OCI-LY3 (cell line): ENCODE measurements around the gene TMA7.

Source experiments
- H2AFZ ChIP-seq: fragments of 200-600, 300-600 bp; shearing (Covaris generic); 2 replicates; pipeline ENCODE4 v1.6.0; 2014; ENCODE audit warnings: antibody characterized with exemption, low read depth, low read length
- H3K27ac ChIP-seq: fragments of 200-600, 300-600 bp; sonication (generic); 2 replicates; pipeline ENCODE4 v1.5.1; 2014; ENCODE audit warnings: mild to moderate bottlenecking, low read length, moderate library complexity, mixed read lengths
- H3K27me3 ChIP-seq: fragments of 200-600, 300-600 bp; sonication (generic); 2 replicates; pipeline ENCODE4 v1.6.1; 2014; ENCODE audit warnings: low read depth, low read length, mixed read lengths
- H3K36me3 ChIP-seq: fragments of 200-600, 300-600 bp; sonication (generic); replicated peaks from 2 replicates; pipeline ENCODE3; 2014; ENCODE audit warnings: low read depth, low read length, mixed read lengths
- H3K4me1 ChIP-seq: fragments of 300-600, 200-600 bp; sonication (generic); 2 replicates; pipeline ENCODE4 v1.6.1; 2014; ENCODE audit warnings: low read length, mixed read lengths
- H3K4me2 ChIP-seq: fragments of 200-600, 300-600 bp; sonication (generic); 2 replicates; pipeline ENCODE4 v1.6.1; 2014; ENCODE audit warnings: low read length, mixed read lengths
- H3K4me3 ChIP-seq: fragments of 300-600, 200-600 bp; sonication (generic); 2 replicates; pipeline ENCODE4 v1.5.1; 2014; ENCODE audit warnings: antibody characterized with exemption, mild to moderate bottlenecking, low read length, moderate library complexity
- H3K79me2 ChIP-seq: fragments of 300-600, 200-600 bp; shearing (Covaris generic); 2 replicates; pipeline ENCODE4 v1.6.1; 2014; ENCODE audit warnings: mild to moderate bottlenecking, low read length, mixed read lengths
- H3K9ac ChIP-seq: fragments of 300-600, 200-600 bp; shearing (Covaris generic); 2 replicates; pipeline ENCODE4 v1.6.0; 2014; ENCODE audit warnings: mild to moderate bottlenecking, low read length, moderate library complexity
- H3K9me3 ChIP-seq: fragments of 200-600, 300-600 bp; shearing (Covaris generic); 2 replicates; pipeline ENCODE4 v1.6.1; 2014; ENCODE audit warnings: low read length, mixed read lengths; ENCODE audit not compliant: insufficient read depth
- H4K20me1 ChIP-seq: fragments of 200-600, 300-600 bp; sonication (generic); 2 replicates; pipeline ENCODE4 v1.6.1; 2016; ENCODE audit warnings: low read length, mixed read lengths; ENCODE audit not compliant: insufficient read depth
- EZH2phosphoT487 ChIP-seq: fragments of 200-600 bp; shearing (Covaris generic); IDR thresholded peaks from 2 replicates; pipeline ENCODE4 v1.6.1; 2018; ENCODE audit warnings: antibody characterized with exemption, mixed run types, low read depth
- TF ChIP-seq, protein P1 (sequence below): fragments of 200-600, 300-600 bp; sonication (generic); IDR thresholded peaks from 2 replicates; pipeline ENCODE4 v1.5.1; 2014; ENCODE audit warnings: antibody characterized with exemption, low read length, low read depth

Gene TMA7

DNA sequence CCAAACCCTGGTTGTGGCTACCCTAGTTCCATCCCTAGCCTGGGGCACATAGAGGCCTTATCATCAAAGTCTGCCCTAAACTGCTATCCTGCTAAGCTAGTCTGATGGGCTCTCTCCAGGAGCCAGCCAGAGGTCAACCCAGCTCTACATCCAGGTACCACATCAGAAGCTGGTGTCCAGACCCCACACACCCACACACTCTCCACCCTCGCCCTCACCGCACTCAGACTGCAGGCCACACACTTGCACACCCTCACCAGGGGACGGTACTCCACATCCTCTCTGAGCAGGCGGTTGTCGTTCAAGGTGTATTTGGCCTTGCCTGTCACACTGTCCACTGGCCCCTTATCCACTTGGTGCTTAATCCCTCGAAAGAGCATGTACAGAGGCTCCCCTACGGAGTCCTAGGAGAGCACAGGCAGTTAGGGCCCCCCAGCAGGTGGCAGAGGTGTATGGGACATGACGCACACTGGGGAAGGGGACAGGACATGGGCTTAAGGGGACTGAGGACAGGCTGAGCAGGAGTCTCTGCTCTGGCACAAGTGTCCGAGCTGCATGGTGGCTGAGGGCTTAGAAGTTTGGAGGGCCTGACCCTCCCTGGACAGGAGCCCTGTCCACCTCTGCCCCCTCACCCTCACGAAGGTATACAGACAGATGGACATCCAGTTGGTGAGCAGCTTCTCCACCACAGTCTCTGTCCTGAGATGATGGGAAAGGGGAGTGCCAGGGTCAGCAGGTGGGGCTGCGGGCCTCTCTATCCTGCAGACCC lies 28.3 kb upstream of the TMA7 start:
- no peak overlapping the region for H3K4me3 ChIP-seq
- H2AFZ ChIP-seq, result no peak overlapping the region
- H3K36me3 ChIP-seq, result peaks cover 4% of the 10 kb centered on the region
- H3K27ac ChIP-seq, result no peak overlapping the region
- no peaks in the 10 kb centered on the region for H4K20me1 ChIP-seq
- H3K9me3 ChIP-seq, result no peaks in the 10 kb centered on the region
- no peak for TF ChIP-seq EZH2phosphoT487
- TF ChIP-seq, protein P1, sequence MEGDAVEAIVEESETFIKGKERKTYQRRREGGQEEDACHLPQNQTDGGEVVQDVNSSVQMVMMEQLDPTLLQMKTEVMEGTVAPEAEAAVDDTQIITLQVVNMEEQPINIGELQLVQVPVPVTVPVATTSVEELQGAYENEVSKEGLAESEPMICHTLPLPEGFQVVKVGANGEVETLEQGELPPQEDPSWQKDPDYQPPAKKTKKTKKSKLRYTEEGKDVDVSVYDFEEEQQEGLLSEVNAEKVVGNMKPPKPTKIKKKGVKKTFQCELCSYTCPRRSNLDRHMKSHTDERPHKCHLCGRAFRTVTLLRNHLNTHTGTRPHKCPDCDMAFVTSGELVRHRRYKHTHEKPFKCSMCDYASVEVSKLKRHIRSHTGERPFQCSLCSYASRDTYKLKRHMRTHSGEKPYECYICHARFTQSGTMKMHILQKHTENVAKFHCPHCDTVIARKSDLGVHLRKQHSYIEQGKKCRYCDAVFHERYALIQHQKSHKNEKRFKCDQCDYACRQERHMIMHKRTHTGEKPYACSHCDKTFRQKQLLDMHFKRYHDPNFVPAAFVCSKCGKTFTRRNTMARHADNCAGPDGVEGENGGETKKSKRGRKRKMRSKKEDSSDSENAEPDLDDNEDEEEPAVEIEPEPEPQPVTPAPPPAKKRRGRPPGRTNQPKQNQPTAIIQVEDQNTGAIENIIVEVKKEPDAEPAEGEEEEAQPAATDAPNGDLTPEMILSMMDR, result no peak
- H3K79me2 ChIP-seq, result no peaks in the 10 kb centered on the region
- no peak overlapping the region for H3K4me2 ChIP-seq
- H3K9ac ChIP-seq, result no peak overlapping the region
- H3K4me1 ChIP-seq, result no peaks in the 10 kb centered on the region
- H3K27me3 ChIP-seq, result no peaks in the 10 kb centered on the region

- Histone ChIP-seq H3K79me2 (no peaks in the 10 kb centered on the region), H3K36me3 (peaks cover 4% of the 10 kb centered on the region), H2AFZ (no peak overlapping the region), H3K4me3 (no peak overlapping the region), H3K27ac (no peak overlapping the region), H4K20me1 (no peaks in the 10 kb centered on the region), H3K9me3 (no peaks in the 10 kb centered on the region), H3K27me3 (no peaks in the 10 kb centered on the region), H3K4me1 (no peaks in the 10 kb centered on the region), H3K9ac (no peak overlapping the region), H3K4me2 (no peak overlapping the region)
- TF ChIP-seq, protein P1, result no peak
- no peak for TF ChIP-seq EZH2phosphoT487
Observed at GRCh38 chr3:48412375-48413001, 27.6 kb upstream of the TMA7 start.

GRCh38 chr3:48413086-48413485 lies 27.0 kb upstream of the TMA7 start:
- H3K4me3 ChIP-seq, result no peak overlapping the region
- no peak overlapping the region for H3K27ac ChIP-seq
- no peaks in the 10 kb centered on the region for H3K4me1 ChIP-seq
- no peak overlapping the region for H2AFZ ChIP-seq
- no peaks in the 10 kb centered on the region for H3K9me3 ChIP-seq
- no peaks in the 10 kb centered on the region for H3K27me3 ChIP-seq
- no peak overlapping the region for H3K9ac ChIP-seq
- peaks cover 4% of the 10 kb centered on the region for H3K36me3 ChIP-seq
- H3K79me2 ChIP-seq, result no peaks in the 10 kb centered on the region
- no peak overlapping the region for H3K4me2 ChIP-seq
- TF ChIP-seq, protein P1, result no peak
- TF ChIP-seq EZH2phosphoT487, result no peak
- H4K20me1 ChIP-seq, result no peaks in the 10 kb centered on the region

GRCh38 chr3:48413611-48414010 lies 26.4 kb upstream of the TMA7 start:
- no peak overlapping the region for H3K4me3 ChIP-seq

More at GRCh38 chr3:48413611-48414010, 26.4 kb upstream of the TMA7 start:
- H3K4me1 ChIP-seq, result no peaks in the 10 kb centered on the region
- H3K9me3 ChIP-seq, result no peaks in the 10 kb centered on the region
- H3K27me3 ChIP-seq, result no peaks in the 10 kb centered on the region
- no peaks in the 10 kb centered on the region for H4K20me1 ChIP-seq
- no peak for TF ChIP-seq EZH2phosphoT487
- TF ChIP-seq, protein P1, result no peak
- no peak overlapping the region for H3K4me2 ChIP-seq
- no peaks in the 10 kb centered on the region for H3K79me2 ChIP-seq
- H2AFZ ChIP-seq, result no peak overlapping the region
- no peak overlapping the region for H3K27ac ChIP-seq
- peaks cover 4% of the 10 kb centered on the region for H3K36me3 ChIP-seq
- no peak overlapping the region for H3K9ac ChIP-seq
